Lower leg skin (tissue), 3 donors: ENCODE measurements around the gene SPC24.

Experiments
- POLR2A ChIP-seq, 2 donors: fragments of 450-650 bp; IDR thresholded peaks; one replicate each; pipeline ENCODE4 v1.6.1; 2016 to 2017; ENCODE audit warnings: antibody characterized with exemption in 2 of 2, mild to moderate bottlenecking in 1 of 2, moderate library complexity in 1 of 2
- TF ChIP-seq, protein P1 (sequence below), 3 donors: fragments of 450-650 bp; IDR thresholded peaks; one replicate each; pipeline ENCODE4 v1.5.1; 2016; ENCODE audit warnings: antibody characterized with exemption in 3 of 3, mild to moderate bottlenecking in 3 of 3, moderate library complexity in 2 of 3

DNA sequence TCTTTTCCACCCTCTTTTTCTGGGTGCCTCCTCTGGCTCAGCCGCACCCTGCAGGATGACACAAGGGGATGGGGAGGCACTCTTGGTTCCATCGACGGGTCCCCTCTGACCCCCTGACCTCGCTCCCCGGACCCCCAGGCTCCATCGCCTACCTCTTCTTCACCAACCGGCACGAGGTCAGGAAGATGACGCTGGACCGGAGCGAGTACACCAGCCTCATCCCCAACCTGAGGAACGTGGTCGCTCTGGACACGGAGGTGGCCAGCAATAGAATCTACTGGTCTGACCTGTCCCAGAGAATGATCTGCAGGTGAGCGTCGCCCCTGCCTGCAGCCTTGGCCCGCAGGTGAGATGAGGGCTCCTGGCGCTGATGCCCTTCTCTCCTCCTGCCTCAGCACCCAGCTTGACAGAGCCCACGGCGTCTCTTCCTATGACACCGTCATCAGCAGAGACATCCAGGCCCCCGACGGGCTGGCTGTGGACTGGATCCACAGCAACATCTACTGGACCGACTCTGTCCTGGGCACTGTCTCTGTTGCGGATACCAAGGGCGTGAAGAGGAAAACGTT, 42.4 kb downstream of the SPC24 start:
- TF ChIP-seq POLR2A (IDR thresholded peaks at IDR 0.05) = no peak
- TF ChIP-seq, protein P1, sequence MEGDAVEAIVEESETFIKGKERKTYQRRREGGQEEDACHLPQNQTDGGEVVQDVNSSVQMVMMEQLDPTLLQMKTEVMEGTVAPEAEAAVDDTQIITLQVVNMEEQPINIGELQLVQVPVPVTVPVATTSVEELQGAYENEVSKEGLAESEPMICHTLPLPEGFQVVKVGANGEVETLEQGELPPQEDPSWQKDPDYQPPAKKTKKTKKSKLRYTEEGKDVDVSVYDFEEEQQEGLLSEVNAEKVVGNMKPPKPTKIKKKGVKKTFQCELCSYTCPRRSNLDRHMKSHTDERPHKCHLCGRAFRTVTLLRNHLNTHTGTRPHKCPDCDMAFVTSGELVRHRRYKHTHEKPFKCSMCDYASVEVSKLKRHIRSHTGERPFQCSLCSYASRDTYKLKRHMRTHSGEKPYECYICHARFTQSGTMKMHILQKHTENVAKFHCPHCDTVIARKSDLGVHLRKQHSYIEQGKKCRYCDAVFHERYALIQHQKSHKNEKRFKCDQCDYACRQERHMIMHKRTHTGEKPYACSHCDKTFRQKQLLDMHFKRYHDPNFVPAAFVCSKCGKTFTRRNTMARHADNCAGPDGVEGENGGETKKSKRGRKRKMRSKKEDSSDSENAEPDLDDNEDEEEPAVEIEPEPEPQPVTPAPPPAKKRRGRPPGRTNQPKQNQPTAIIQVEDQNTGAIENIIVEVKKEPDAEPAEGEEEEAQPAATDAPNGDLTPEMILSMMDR (IDR thresholded peaks at IDR 0.05) = no peak
